ENCODE data around the gene GNB5.
"Not testable (repeated sequence)": the region's sequence is repeated elsewhere in the genome, so short reads cannot be mapped to it uniquely, and the experiment has no call there.

The GNB5 gene

DNA sequence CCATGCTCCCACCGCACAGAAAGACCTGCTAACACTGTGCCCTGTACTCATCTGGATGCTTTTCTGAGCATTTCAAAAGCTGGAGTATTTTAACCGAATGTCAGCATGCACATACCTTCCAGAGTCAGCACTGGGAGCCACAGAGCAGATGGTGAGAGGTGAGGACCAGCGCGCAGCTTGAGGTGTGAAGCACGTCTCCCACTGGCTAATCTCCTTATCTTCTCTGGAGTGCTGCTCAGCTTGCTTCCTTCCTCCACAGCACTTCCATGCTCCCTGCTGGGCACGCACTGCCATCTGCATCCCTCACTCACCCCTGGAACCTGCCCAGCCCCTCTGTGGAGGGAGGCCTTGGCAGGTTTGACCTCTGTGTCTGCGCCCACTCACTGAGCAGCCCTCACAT, at the start of gene GNB5:
Gene GNB5 (minus strand): TSS at position 186 of the 400 bp plus-strand sequence. CDS start 6,716 bp downstream, outside the sequence.
- H3K4me3 ChIP-seq: no peak within 1 kb of the TSS
- H3K27ac ChIP-seq: no peak within 1 kb of the TSS

DNA sequence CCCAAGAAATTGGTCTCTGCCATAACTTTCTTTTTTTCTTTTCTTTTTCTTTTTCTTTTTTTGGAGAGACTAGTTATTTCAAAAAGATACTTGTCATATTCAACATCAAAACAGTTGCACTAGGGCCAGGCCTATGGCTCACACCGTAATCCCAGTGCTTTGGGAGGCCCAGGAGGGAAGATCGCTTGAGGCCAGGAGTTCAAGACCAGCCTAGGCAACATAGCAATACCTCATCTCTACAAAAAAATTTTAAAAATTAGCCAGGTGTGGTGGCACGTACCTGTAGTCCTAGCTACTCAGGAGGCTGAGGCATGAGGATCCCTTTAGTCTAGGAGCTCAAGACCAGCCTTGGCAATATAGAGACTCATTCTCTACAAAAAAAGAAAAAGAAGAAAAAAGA, 49.0 kb upstream of the GNB5 start:
- Histone ChIP-seq H3K4me3 (no peak overlapping the region), H3K27ac (no peak overlapping the region)

DNA sequence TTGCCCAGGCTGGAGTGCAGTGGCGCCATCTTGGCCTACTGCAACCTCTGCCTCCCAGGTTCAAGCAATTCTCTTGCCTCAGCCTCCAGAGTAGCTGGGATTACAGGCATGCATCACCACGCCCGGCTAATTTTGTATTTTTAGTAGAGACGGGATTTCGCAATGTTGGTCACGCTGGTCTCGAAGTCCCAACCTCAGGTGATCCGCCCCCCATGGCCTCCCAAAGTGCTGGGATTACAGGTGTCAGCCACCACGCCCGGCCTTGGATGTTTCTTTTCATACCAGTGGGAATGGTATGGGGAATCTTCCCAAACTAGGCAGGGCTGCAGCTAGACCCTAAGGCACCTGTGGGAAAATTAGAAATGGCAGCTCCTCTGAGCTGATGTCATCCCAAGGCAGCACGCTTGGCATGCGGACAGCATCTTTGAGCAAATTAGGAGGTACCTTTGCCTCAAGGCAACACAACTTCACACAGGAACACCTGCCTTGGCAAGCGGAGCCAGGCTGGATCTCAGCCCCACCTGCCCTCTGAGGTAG, 47.9 kb upstream of the GNB5 start:
- not testable (repeated sequence) for H3K4me3 ChIP-seq, H3K27ac ChIP-seq

DNA sequence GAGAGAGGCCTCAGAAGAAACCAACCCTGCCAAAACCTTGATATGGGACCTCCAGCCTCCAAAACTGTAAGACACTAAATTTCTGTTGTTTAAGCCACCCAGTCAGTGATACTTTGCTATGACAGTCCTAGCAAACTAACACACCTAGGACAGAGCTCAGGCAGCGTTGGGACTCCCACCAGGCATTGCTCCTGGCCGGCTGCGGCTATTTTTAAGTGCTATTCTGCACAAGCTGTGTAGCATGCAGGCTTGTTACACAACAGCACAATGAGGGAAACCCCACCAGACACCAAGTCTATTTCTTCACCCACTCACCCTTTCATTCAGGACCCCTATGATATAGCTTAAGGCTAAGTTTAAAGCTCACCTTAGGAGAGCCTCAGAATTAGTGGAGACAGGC, 47.0 kb upstream of the GNB5 start:
- Histone ChIP-seq H3K4me3 (no peak overlapping the region), H3K27ac (no peak overlapping the region)

DNA sequence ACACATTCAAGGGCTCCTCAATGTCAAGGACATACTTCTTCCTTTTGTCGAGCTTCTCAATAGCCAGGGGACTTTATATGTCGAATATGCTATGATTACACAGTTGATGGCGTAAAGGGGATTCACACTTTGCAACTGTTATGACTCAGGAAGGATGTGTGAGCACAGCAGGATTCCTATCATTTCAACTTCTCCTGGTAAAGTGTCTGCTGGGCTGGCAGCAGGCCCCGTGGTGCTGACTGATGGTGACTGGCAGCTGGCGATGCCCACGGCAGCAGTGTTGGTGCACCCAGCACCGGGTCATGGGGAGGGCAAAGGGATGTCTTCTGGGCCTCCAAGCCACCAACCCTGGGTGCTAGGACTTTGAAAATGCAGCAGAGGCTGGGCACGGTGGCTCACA, 44.8 kb upstream of the GNB5 start:
- peak overlapping the region in 2 of 21 experiments; percentile 51 to 68 for H3K27ac ChIP-seq
- H3K4me3 ChIP-seq: no peak overlapping the region

DNA sequence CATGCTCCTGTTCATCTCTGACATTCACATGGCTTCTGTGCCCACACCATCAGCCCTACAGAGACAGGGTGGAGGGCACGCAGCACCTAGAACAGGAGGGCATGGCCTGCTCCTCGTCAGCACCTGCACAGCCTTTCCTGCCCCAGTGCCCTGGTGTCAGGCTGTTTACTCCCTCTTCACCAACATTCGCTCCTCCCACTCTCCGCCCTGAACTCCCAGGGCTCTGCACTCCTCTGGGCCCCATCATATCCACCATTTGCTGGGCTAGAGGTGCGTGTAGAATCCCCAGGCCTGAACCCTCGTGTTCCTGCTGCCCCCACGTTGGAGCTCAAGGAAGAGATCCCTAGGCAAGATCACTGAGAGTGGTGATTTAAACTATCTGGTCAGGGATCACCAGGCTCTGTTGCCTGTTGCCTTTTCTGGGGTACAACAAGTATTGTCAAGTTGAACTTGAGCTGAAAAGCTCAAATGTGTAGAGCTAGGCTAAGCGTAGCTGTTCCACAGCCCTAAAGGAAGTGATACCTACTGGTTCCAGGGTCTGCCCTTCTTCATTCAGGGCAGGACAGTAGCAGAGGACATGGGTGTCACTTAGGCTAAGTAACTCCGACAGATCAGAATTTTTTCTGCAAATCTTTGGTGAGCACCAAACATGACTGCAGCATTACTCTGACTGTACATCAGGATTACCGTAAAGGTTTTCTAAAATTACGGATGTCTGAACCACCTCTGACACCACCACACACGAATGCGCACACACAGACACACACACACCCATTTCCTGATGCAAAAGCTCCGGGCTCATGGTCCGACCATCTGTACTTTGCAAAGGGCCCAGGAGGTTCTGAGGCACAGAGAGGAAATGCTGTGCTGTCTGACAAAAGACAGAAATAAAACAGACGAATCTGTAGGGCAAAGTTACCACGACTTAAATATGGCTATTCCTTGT, 43.7 kb upstream of the GNB5 start:
- H3K27ac ChIP-seq: peak overlapping the region in 3 of 21 experiments; percentile 58 to 68 (median 65)

DNA sequence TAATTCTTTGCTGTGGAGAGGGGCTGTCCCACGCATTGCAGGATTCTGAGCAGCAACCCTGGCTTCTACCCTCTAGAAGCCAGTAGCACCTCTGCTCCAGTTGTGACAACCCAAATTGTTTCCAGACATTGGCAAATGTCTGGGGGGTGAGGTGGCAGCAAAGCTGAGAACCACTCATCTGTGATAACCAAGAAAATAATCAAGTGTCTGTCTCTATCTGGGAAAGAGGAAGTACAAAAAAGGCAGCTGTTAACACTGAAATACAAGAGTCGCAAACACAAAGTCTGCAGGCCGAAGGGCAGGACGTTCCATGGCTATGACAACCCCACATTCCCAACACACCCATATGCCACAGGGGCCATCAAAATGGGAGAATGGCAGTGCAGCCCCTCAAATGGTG, 42.2 kb upstream of the GNB5 start:
- peak overlapping the region in 3 of 21 experiments; percentile 17 to 65 (median 43) for H3K27ac ChIP-seq
- no peak overlapping the region for H3K4me3 ChIP-seq

More for the DNA sequence above, 43.7 kb upstream of the GNB5 start:
- H3K4me3 ChIP-seq: no peak overlapping the region

DNA sequence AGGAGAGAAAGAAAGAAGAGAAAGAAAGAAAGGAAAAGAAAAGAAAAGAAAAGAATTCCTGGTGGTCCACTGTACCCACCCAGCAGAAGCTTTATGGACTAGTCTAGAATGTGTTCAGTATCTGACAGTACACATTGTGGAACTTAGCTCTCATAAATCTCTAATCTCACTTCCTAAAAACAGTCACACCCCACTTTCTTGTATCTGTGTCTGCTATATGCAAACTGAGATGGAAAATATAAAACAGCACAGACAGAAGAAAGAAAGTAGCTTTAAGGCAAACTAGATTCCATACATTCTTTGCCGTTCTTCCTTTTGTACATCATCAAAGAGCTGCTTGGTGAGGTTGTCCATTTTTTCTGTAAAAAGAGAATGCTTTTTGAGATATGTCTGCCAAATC, 41.1 kb upstream of the GNB5 start:
- Histone ChIP-seq H3K27ac (no peak overlapping the region), H3K4me3 (no peak overlapping the region)

DNA sequence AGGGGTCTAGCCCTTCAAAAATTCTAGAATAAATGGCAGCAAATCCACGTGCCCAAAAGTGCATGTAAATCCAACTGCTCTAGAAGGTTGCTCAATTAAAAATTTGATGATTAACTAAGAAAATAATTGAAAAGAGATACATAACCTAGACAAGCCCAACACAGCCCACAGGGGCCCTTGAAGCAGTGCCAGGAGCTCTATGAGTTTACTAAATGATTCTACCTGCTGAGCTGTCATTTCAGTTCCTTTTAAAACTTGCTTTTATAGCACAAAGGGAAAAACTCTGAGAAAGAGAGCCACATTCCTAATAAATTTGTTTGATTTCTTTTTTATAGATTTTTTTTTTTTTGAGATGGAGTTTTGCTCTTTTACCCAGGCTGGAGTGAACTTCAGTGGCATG, 38.9 kb upstream of the GNB5 start:
- H3K27ac ChIP-seq: no peak overlapping the region

DNA sequence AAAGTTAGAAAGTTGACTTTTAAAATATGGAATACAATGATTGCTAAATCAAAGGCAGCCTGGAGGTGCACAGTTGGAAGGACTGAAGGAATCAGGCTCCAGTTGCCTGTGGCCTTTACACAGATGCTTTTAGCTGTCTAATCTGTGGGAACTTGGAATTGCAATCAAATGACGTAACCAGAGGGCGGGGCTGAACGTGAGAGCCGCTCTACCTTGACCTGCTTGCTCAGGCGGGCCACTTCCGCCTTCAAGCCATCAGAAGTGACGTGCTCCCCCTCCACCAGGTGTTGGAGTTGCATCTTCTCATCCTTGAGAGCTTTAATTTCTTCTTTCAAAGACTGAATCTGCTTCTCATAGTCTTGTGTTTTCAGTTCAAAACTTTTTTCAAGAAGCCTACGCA, 37.7 kb upstream of the GNB5 start:
- no peak overlapping the region for H3K4me3 ChIP-seq

More for the DNA sequence above, 38.9 kb upstream of the GNB5 start:
- H3K4me3 ChIP-seq: no peak overlapping the region

DNA sequence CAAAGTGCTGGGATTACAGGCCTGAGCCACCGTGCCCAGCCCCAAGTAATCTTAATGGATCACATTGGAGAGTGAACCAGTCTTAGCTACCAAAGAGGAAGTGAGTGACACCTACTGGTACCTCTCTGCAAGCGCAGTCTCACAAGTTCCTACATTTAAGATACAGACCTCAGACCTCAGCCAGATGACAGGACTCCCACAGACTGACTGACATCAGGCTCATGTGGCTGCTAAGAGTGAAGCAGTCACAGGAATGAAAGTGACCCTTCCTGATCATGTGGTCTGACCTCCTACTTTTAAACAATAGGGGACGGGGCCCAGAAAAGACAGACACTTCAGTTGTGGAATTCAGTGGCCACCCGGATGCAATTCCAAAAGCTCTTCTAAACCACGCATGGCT, 36.3 kb upstream of the GNB5 start:
- no peak overlapping the region for H3K27ac ChIP-seq
- H3K4me3 ChIP-seq: no peak overlapping the region

More for the DNA sequence above, 37.7 kb upstream of the GNB5 start:
- H3K27ac ChIP-seq: peak overlapping the region in 1 of 21 experiments; percentile 51

DNA sequence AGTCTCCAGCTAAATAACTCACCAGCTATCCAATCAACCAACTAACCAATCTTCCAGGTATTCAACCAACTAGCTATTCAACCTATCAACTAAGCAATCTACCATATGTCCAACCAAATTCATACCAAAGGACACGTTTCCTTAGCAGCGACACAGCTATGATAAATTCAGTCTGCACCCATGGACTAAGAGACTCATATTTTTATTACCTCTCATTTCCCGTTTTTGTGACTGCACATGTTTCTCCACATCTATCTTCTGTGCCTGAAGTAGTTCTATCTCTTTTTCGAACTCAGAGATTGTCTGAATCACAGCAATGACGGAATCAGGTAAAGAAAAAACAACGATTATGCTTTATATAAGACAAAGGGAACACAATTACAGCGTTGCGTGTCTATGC, 34.0 kb upstream of the GNB5 start:
- Histone ChIP-seq H3K27ac (peak overlapping the region in 1 of 21 experiments; percentile 59), H3K4me3 (no peak overlapping the region)

DNA sequence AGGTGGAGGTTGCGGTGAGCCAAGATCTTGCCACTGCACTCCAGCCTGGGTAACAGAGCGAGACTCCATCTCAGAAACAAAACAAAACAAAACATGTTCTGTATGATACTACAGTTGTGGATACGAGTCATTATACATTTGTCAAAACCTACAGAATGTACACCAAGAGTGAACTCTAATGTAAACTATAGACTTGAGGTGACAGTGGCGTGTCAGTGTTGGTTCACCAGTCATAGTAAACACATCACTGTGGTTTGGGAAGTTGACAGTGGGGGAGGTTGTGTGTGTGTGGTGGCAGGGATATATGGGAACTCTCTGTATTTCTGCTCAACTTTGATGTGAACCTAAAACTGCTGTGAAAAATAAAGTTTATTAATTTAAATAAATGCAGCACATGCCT, 33.0 kb upstream of the GNB5 start:
- H3K27ac ChIP-seq: peak overlapping the region in 1 of 21 experiments; percentile 55
- no peak overlapping the region for H3K4me3 ChIP-seq

DNA sequence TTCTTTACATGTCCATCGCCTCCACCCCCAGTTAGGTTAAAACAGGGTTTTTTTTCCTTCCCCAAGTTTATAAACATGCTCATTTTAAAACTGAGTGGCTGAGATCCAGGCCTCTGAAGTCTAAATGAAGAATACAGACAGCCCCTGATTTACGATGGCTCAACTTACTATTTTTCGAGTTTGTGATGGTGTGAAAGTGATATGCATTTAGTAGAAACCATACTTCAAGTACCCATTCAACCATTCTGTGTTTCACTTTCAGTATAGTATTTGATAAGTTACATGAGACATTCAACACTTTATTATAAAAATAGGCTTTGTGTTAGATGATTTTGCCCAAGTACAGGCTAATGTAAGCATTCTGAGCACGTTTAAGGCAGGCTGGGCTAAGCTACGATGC, 30.5 kb upstream of the GNB5 start:
- H3K4me3 ChIP-seq: peak overlapping the region in 1 of 7 experiments; percentile 5

DNA sequence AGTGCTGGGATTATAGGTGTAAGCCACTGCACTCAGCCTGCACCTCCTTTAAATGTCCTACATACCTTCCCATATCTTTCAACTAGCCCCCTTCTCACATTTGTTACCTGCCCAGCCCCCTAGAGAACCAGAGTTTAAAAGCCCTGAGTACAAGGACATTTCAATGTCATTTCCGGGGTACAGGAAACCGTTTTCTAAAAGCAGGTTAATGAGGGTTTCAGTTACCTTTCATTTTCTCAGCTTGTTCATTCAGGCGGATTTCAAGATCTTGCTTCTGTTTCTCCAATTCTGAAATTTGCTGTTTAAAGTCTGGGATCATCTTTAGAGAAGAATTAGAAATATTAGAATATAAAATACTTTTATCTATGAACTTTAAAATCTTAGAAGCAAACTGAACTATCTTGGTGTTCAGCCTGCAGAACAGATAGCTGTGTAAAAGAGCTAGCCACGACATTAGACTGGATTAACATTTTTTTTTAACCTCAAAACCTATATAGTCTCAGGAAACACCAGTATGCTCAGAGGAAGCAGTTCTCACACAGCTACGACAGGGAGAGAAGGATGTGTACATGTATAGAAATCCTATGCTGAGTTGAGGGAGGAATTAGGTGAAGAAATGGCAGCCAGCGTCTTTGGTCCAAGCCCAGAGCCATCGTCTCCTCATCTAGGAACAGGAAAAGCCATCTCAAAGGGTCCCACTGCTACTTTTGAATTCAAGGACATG, 29.9 kb upstream of the GNB5 start:
- peak overlapping the region in 6 of 21 experiments; percentile 27 to 78 (median 65) for H3K27ac ChIP-seq

More for the DNA sequence above, 30.5 kb upstream of the GNB5 start:
- H3K27ac ChIP-seq: peak overlapping the region in 5 of 21 experiments; percentile 42 to 78 (median 75)

DNA sequence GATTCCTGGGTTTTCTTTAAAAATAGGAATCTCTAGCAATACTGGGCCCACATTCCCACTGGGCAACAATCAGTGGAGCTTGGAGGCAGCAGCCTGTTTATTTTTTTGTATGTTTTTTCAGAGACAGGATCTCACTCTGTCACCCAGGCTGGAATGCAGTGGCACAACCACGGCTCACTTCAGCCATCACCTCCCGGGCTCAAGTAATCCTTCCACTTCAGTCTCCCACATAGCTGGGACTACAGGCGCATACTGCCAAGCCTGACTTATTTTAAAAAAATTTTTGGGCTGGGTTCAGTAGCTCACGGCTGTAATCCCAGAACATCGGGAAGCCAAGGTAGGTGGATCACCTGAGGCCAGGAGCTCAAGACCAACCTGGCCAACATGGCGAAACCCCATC, 29.1 kb upstream of the GNB5 start:
- peak overlapping the region in 1 of 21 experiments; percentile 78 for H3K27ac ChIP-seq
- no peak overlapping the region for H3K4me3 ChIP-seq

More for the DNA sequence above, 29.9 kb upstream of the GNB5 start:
- H3K4me3 ChIP-seq: peak overlapping the region in 1 of 7 experiments; percentile 5

DNA sequence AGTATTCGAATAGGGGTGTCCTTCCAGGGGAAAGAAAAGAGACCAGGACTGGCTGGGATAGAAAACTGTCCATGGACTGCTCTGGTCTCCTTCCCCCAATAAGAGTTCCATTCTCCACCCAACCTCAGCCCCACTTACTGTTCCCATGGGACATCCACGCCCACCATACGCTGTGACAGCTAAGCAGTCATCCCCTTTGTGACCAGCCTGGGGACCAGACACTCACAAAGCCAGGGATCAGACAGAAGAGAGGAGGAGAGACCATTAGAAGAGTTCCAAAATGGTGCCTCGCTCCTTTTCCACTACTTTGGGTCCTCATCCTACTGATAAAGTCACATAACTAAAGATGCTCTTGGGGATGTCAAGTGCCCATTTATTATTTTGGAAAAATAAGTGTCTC, 27.6 kb upstream of the GNB5 start:
- Histone ChIP-seq H3K27ac (no peak overlapping the region), H3K4me3 (no peak overlapping the region)

DNA sequence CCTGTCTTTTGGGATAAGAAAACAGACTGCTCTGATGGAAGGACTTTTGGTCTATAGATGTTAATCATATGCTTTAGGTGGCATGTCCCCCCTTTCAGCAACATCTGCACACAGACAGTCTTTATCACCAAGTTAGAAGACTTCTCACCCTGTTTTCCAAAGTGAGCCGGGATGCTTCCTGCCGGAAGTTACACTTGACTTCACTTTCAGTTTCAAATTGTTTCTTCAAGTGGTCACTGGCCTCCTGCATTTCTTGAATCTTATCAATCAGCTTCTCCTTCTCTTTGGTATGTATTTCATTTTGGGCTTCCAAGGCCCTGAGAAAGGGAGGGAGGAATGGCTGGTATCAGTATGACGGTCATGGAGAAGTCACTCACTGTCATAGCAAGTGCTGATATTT, 27.2 kb upstream of the GNB5 start:
- Histone ChIP-seq H3K4me3 (no peak overlapping the region), H3K27ac (no peak overlapping the region)

DNA sequence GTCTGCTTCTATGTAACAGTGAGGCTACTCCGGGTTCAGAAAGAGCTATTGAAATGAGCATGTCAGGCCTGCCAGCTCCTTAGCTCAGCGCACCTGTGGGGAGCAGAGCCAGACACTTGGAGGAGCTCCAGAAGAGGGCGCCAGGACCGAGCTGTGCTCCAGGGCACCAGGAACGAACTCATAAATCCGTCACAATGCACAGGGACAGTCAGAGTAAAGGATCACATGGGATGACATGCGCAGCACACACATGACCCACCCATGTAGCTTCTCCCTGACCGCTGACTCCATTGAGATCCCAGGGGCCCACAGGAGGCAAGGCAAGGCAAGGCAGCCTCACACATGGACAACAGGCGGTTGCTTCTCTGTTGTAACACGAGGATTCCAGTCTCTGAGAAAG, 26.0 kb upstream of the GNB5 start:
- no peak overlapping the region for H3K4me3 ChIP-seq
- H3K27ac ChIP-seq: no peak overlapping the region

DNA sequence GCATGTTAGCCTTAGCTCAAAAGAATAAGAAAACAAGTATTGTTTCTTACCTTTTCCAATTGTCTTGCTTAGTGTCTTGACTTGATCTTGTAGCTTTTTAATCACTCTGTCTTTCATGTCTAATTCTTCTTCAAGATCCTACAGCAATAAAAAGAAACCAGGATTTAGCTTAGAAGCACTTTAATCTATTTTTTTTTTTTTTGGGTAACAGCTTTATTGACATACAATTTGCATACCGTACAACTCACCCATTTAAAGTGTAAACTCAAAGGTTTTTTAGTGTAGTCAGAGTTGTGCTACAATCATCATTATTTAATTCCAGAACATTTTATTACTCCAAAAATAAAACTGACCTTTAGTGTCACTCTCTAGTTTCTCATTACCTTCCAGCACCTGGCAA, 23.4 kb upstream of the GNB5 start:
- H3K27ac ChIP-seq: no peak overlapping the region

More for the DNA sequence above, 23.4 kb upstream of the GNB5 start:
- H3K4me3 ChIP-seq: no peak overlapping the region
